Astrocyte (in vitro differentiated cells and primary cell): ENCODE results near the gene SLC4A1. TPM values are rescaled to one million over a fixed set of nuclear protein-coding genes. Genes with fewer than 3 reads are reported as not detected.

Experiments used
- DNase-seq: peaks from one replicate; pipeline ENCODE4 v3.0.0-alpha.2; 2010; ENCODE audit warnings: low read depth
- FAIRE-seq: peaks from 2 replicates; lab custom pipeline; 2011; peaks lifted over from hg19 to GRCh38; lab: Jason Lieb, UNC
- H2AFZ ChIP-seq: 2 replicates; pipeline ENCODE4 v1.6.0; 2012; ENCODE audit warnings: low read depth, low read length, inconsistent platforms
- H3K27ac ChIP-seq: 2 replicates; pipeline ENCODE4 v1.5.1; 2011; ENCODE audit warnings: low read depth, low read length, inconsistent platforms
- H3K27me3 ChIP-seq: 2 replicates; pipeline ENCODE4 v1.6.0; 2011; ENCODE audit warnings: low read length, inconsistent platforms; ENCODE audit not compliant: insufficient read depth
- H3K36me3 ChIP-seq: 2 replicates; pipeline ENCODE4 v1.5.1; 2011; ENCODE audit warnings: low read length, inconsistent platforms; ENCODE audit not compliant: insufficient read depth
- H3K4me1 ChIP-seq: 2 replicates; pipeline ENCODE4 v1.5.1; 2011; ENCODE audit warnings: low read length, inconsistent platforms; ENCODE audit not compliant: insufficient read depth
- H3K4me2 ChIP-seq: 2 replicates; pipeline ENCODE4 v1.6.0; 2012; ENCODE audit warnings: low read length, inconsistent platforms
- H3K4me3 ChIP-seq: 2 replicates; pipeline ENCODE4 v1.5.1; 2011; ENCODE audit warnings: low read depth, mild to moderate bottlenecking, low read length, inconsistent platforms; ENCODE audit not compliant: insufficient read depth
- H3K79me2 ChIP-seq: 2 replicates; pipeline ENCODE4 v1.6.0; 2012; ENCODE audit warnings: mild to moderate bottlenecking, low read length, inconsistent platforms; ENCODE audit not compliant: insufficient read depth
- H3K9ac ChIP-seq: 2 replicates; pipeline ENCODE4 v1.6.0; 2012; ENCODE audit warnings: mild to moderate bottlenecking, low read length, inconsistent platforms
- H3K9me3 ChIP-seq: 2 replicates; pipeline ENCODE4 v1.5.1; 2012; ENCODE audit warnings: low read depth, mild to moderate bottlenecking, low read length, inconsistent platforms; ENCODE audit not compliant: insufficient read depth
- H4K20me1 ChIP-seq: 2 replicates; pipeline ENCODE4 v1.6.0; 2012; ENCODE audit warnings: low read length, inconsistent platforms; ENCODE audit not compliant: insufficient read depth
- H3K27ac Mint-ChIP-seq: one replicate; pipeline ENCODE4 v1.8.0; 2021; ENCODE audit warnings: mild to moderate bottlenecking, mixed read lengths; ENCODE audit not compliant: unreplicated experiment
- H3K27me3 Mint-ChIP-seq: one replicate; pipeline ENCODE4 v1.8.0; 2021; ENCODE audit warnings: low read depth, mixed read lengths; ENCODE audit not compliant: unreplicated experiment
- H3K36me3 Mint-ChIP-seq: one replicate; pipeline ENCODE4 v1.8.0; 2021; ENCODE audit warnings: low read depth, mixed read lengths; ENCODE audit not compliant: unreplicated experiment
- H3K4me1 Mint-ChIP-seq: one replicate; pipeline ENCODE4 v1.8.0; 2021; ENCODE audit warnings: low read depth, mixed read lengths; ENCODE audit not compliant: unreplicated experiment
- H3K4me3 Mint-ChIP-seq: one replicate; pipeline ENCODE4 v1.8.0; 2021; ENCODE audit warnings: mild to moderate bottlenecking, moderate library complexity, mixed read lengths; ENCODE audit not compliant: unreplicated experiment
- H3K9me3 Mint-ChIP-seq: one replicate; pipeline ENCODE4 v1.8.0; 2021; ENCODE audit warnings: mild to moderate bottlenecking, mixed read lengths; ENCODE audit not compliant: unreplicated experiment
- CTCF ChIP-seq: IDR thresholded peaks from 2 replicates; pipeline ENCODE4 v1.5.1; 2011; ENCODE audit warnings: low read depth, mild to moderate bottlenecking, inconsistent platforms, low read length, moderate library complexity; ENCODE audit not compliant: insufficient read depth
- EZH2 ChIP-seq: IDR thresholded peaks from 2 replicates; pipeline ENCODE4 v1.6.1; 2012; ENCODE audit warnings: mild to moderate bottlenecking, low read length, inconsistent platforms; ENCODE audit not compliant: insufficient read depth
- total RNA-seq: library from RNA; stranded (reverse); gene quantifications from 2 replicates; pipeline ENCODE4 v1.2.1, GENCODE V29; 2021

The SLC4A1 gene
- total RNA-seq, 1 donor from 2014 or later: not detected

GRCh38 chr17:44256671-44257070 is 11.3 kb downstream of the SLC4A1 start:
- peaks cover 5% of the 10 kb centered on the region for H3K27me3 ChIP-seq
- no peak overlapping the region for H3K27ac ChIP-seq
- no peak overlapping the region for H3K27ac Mint-ChIP-seq
- H3K27me3 Mint-ChIP-seq: peaks cover 45% of the 10 kb centered on the region
- FAIRE-seq (no peak), DNase-seq (no peak)
- H3K36me3 Mint-ChIP-seq: peaks cover 3% of the 10 kb centered on the region
- no peaks in the 10 kb centered on the region for H3K79me2 ChIP-seq
- H3K9me3 Mint-ChIP-seq: peaks cover 4% of the 10 kb centered on the region
- no peaks in the 10 kb centered on the region for H4K20me1 ChIP-seq
- TF ChIP-seq CTCF: no peak
- TF ChIP-seq EZH2: no peak
- no peak overlapping the region for H3K9ac ChIP-seq
- H3K4me3 ChIP-seq: no peak overlapping the region
- no peak overlapping the region for H2AFZ ChIP-seq
- H3K4me1 Mint-ChIP-seq: no peaks in the 10 kb centered on the region
- H3K4me3 Mint-ChIP-seq: no peak overlapping the region
- no peaks in the 10 kb centered on the region for H3K36me3 ChIP-seq
- no peak overlapping the region for H3K4me2 ChIP-seq
- no peaks in the 10 kb centered on the region for H3K9me3 ChIP-seq
- H3K4me1 ChIP-seq: no peaks in the 10 kb centered on the region

- no peak overlapping the region for H3K27ac ChIP-seq
- Mint-ChIP-seq H3K27ac (no peak overlapping the region), H3K9me3 (peaks cover 4% of the 10 kb centered on the region), H3K4me1 (no peaks in the 10 kb centered on the region), H3K27me3 (peaks cover 45% of the 10 kb centered on the region), H3K4me3 (peak overlapping the region; percentile 5), H3K36me3 (peaks cover 3% of the 10 kb centered on the region)
- H3K36me3 ChIP-seq: no peaks in the 10 kb centered on the region
- DNase-seq (no peak), FAIRE-seq (no peak)
- no peak overlapping the region for H3K4me2 ChIP-seq
- H3K79me2 ChIP-seq: no peaks in the 10 kb centered on the region
- H3K4me1 ChIP-seq: no peaks in the 10 kb centered on the region
- no peak for TF ChIP-seq CTCF
- no peak for TF ChIP-seq EZH2
- no peak overlapping the region for H3K4me3 ChIP-seq
- H3K27me3 ChIP-seq: peaks cover 5% of the 10 kb centered on the region
- H3K9me3 ChIP-seq: no peaks in the 10 kb centered on the region
- H4K20me1 ChIP-seq: no peaks in the 10 kb centered on the region
- H3K9ac ChIP-seq: no peak overlapping the region
- H2AFZ ChIP-seq: no peak overlapping the region
Observed at GRCh38 chr17:44255915-44256314, 12.0 kb downstream of the SLC4A1 start.

GRCh38 chr17:44254361-44255095 is 13.4 kb downstream of the SLC4A1 start:
- no peak for FAIRE-seq
- no peaks in the 10 kb centered on the region for H3K36me3 ChIP-seq
- peaks cover 5% of the 10 kb centered on the region for H3K27me3 ChIP-seq
- no peak overlapping the region for H3K4me3 ChIP-seq
- DNase-seq: no peak
- Mint-ChIP-seq H3K27me3 (peaks cover 46% of the 10 kb centered on the region), H3K27ac (no peak overlapping the region), H3K9me3 (peaks cover 4% of the 10 kb centered on the region), H3K36me3 (no peaks in the 10 kb centered on the region), H3K4me1 (no peaks in the 10 kb centered on the region), H3K4me3 (no peak overlapping the region)
- H3K27ac ChIP-seq: no peak overlapping the region
- TF ChIP-seq EZH2 (no peak), CTCF (no peak)
- no peak overlapping the region for H2AFZ ChIP-seq
- H4K20me1 ChIP-seq: no peaks in the 10 kb centered on the region
- no peaks in the 10 kb centered on the region for H3K4me1 ChIP-seq
- no peaks in the 10 kb centered on the region for H3K79me2 ChIP-seq
- H3K9me3 ChIP-seq: no peaks in the 10 kb centered on the region
- no peak overlapping the region for H3K9ac ChIP-seq
- no peak overlapping the region for H3K4me2 ChIP-seq
